Caco-2 (cell line): Measurements from ENCODE around the gene CNTNAP5. TPM values are rescaled to one million over a fixed set of nuclear protein-coding genes. Genes with fewer than 3 reads are reported as not detected.

ENCODE experiments used
- BruUV-seq: library from RNA; stranded (reverse); fragments of 400-500 nt; replicated peaks from 2 replicates; lab custom pipeline; 2021; lab: Mats Ljungman, UMichigan
- CTCF ChIA-PET: fragments of 300-600 bp; sonication (Branson Sonifier 250); formaldehyde crosslinking; loops from one replicate; lab custom pipeline; 2022; ENCODE audit warnings: antibody characterized with exemption; lab: Charles Lee
- POLR2A ChIA-PET: fragments of 300-600 bp; sonication (Branson Sonifier 250); formaldehyde crosslinking; loops from one replicate; lab custom pipeline; 2022; ENCODE audit warnings: antibody characterized with exemption; lab: Charles Lee
- DNase-seq, 2 experiments: peaks; one replicate each; pipeline versions ENCODE4 v3.0.0 to v3.0.0-alpha.2; 2020 to 2022
- H3K27me3 ChIP-seq: replicated peaks from 2 replicates; pipeline ENCODE4 v1.6.0; 2011; ENCODE audit warnings: low read length; ENCODE audit not compliant: control insufficient read depth, insufficient read depth
- H3K36me3 ChIP-seq: 2 replicates; pipeline ENCODE4 v1.5.1; 2011; ENCODE audit warnings: low read length; ENCODE audit not compliant: control insufficient read depth, insufficient read depth
- H3K4me1 ChIP-seq: fragments of 250-450 bp; sonication (Bioruptor Pico); 2 replicates; pipeline ENCODE4 v1.5.1; 2020; ENCODE audit warnings: mild to moderate bottlenecking
- H3K4me3 ChIP-seq: 2 replicates; pipeline ENCODE4 v1.5.1; 2011; ENCODE audit warnings: low read depth, mild to moderate bottlenecking, control low read depth, low read length
- H3K9me3 ChIP-seq: fragments of 250-450 bp; sonication (Bioruptor Pico); 2 replicates; pipeline ENCODE4 v1.5.1; 2020; ENCODE audit warnings: mild to moderate bottlenecking, moderate library complexity
- H3K27ac Mint-ChIP-seq: one replicate; pipeline ENCODE4 v1.8.0; 2022; ENCODE audit warnings: mixed read lengths; ENCODE audit not compliant: unreplicated experiment
- H3K27me3 Mint-ChIP-seq: one replicate; pipeline ENCODE4 v1.8.0; 2022; ENCODE audit warnings: mixed read lengths; ENCODE audit not compliant: insufficient read depth, unreplicated experiment
- H3K36me3 Mint-ChIP-seq: one replicate; pipeline ENCODE4 v1.8.0; 2022; ENCODE audit warnings: mild to moderate bottlenecking, mixed read lengths; ENCODE audit not compliant: insufficient read depth, unreplicated experiment
- H3K4me1 Mint-ChIP-seq: one replicate; pipeline ENCODE4 v1.8.0; 2022; ENCODE audit warnings: low read depth, mixed read lengths; ENCODE audit not compliant: unreplicated experiment
- H3K4me3 Mint-ChIP-seq: one replicate; pipeline ENCODE4 v1.8.0; 2022; ENCODE audit warnings: mild to moderate bottlenecking, moderate library complexity, mixed read lengths; ENCODE audit not compliant: unreplicated experiment
- H3K9me3 Mint-ChIP-seq: one replicate; pipeline ENCODE4 v1.8.0; 2022; ENCODE audit warnings: mixed read lengths; ENCODE audit not compliant: unreplicated experiment
- intact Hi-C: fragments of 100-400 bp; cut with micrococcal nuclease; formaldehyde crosslinking; loops from one replicate; pipeline ENCODE4 v1.10.0; 2022; ENCODE audit not compliant: unreplicated experiment
- total RNA-seq: library from RNA; stranded (reverse); gene quantifications from 2 replicates; pipeline ENCODE4 v1.2.3, GENCODE V29; 2022
- TF ChIP-seq, protein P1 (sequence below), 2 experiments: fragments of 200-600 bp in 1 of 2; IDR thresholded peaks; 1 replicate in 1 of 2; 2 replicates in 1 of 2; pipeline versions ENCODE4 v1.5.1 to v1.8.0; 2011 to 2022; ENCODE audit warnings: antibody characterized with exemption in 1 of 2, control low read depth in 1 of 2, inconsistent platforms in 1 of 2, low read depth in 1 of 2, low read length in 1 of 2, mild to moderate bottlenecking in 1 of 2, moderate library complexity in 1 of 2; ENCODE audit not compliant: insufficient read depth in 1 of 2, severe bottlenecking in 1 of 2, unreplicated experiment in 1 of 2

The CNTNAP5 gene
- total RNA-seq, 1 experiment from 2014 or later: 0.14 TPM

DNA sequence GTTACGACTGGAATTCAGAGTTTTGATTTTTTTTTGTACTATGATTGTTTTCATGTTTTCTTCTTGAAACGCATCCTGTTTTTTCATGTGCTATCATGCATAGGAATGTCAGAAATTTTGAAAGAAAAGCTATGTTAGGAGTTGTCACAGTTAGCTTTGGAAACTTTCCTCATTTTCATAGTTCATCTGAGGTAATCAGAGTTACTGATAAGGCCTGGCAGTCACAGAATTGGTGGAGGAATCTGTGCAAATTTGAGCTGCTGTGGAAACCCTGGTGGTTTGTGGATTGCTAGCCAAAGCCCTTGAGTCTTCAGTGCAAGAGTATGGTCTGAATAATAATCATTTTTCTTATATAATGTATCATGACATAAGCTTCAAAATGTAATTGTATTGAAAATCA lies 401.0 kb downstream of the CNTNAP5 start:
- Histone ChIP-seq H3K36me3 (no peaks in the 10 kb centered on the region), H3K4me3 (no peak overlapping the region), H3K9me3 (no peaks in the 10 kb centered on the region), H3K27me3 (no peaks in the 10 kb centered on the region), H3K4me1 (no peaks in the 10 kb centered on the region)
- no peaks in the 10 kb centered on the region for H3K9me3 Mint-ChIP-seq
- H3K36me3 Mint-ChIP-seq: peaks cover 4% of the 10 kb centered on the region
- H3K27me3 Mint-ChIP-seq: peaks cover 11% of the 10 kb centered on the region
- DNase-seq: no peak
- ChIA-PET POLR2A (no interaction called here), CTCF (no interaction called here)
- no peak overlapping the region for H3K4me3 Mint-ChIP-seq
- intact Hi-C loops: no loop called here
- TF ChIP-seq, protein P1, sequence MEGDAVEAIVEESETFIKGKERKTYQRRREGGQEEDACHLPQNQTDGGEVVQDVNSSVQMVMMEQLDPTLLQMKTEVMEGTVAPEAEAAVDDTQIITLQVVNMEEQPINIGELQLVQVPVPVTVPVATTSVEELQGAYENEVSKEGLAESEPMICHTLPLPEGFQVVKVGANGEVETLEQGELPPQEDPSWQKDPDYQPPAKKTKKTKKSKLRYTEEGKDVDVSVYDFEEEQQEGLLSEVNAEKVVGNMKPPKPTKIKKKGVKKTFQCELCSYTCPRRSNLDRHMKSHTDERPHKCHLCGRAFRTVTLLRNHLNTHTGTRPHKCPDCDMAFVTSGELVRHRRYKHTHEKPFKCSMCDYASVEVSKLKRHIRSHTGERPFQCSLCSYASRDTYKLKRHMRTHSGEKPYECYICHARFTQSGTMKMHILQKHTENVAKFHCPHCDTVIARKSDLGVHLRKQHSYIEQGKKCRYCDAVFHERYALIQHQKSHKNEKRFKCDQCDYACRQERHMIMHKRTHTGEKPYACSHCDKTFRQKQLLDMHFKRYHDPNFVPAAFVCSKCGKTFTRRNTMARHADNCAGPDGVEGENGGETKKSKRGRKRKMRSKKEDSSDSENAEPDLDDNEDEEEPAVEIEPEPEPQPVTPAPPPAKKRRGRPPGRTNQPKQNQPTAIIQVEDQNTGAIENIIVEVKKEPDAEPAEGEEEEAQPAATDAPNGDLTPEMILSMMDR (IDR thresholded peaks at IDR 0.05; ENCODE audit: insufficient read depth in 1 of 2, low read depth in 1 of 2, low read length in 1 of 2, severe bottlenecking in 1 of 2, unreplicated experiment in 1 of 2): no peak
- H3K4me1 Mint-ChIP-seq: no peaks in the 10 kb centered on the region
- H3K27ac Mint-ChIP-seq: no peak overlapping the region
- no TSS peak for BruUV-seq

DNA sequence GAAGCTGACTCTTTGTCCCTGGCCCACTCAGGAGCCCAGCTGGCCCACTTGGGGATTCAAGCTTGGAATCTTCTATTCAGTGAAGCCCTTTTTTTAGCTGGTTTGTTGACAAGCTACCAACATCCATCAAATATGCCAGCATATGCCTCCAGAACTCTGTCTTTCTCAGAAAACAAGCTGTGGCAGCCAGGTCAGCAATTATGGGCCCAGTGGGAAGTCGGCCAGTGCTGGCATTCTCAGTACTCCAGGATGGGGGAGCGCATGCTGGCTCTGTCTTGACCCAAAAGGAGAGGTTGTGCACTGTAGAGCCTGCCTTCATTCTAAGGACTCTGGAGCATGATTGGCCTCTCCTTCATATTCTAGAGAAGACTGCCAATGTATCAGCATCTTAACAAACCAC lies 401.5 kb downstream of the CNTNAP5 start:
- ChIA-PET CTCF (no interaction called here), POLR2A (no interaction called here)
- BruUV-seq: no TSS peak
- Mint-ChIP-seq H3K27me3 (peaks cover 11% of the 10 kb centered on the region), H3K4me3 (no peak overlapping the region), H3K27ac (no peak overlapping the region), H3K4me1 (no peaks in the 10 kb centered on the region), H3K36me3 (peaks cover 5% of the 10 kb centered on the region), H3K9me3 (no peaks in the 10 kb centered on the region)
- no peak for DNase-seq
- Histone ChIP-seq H3K4me1 (no peaks in the 10 kb centered on the region), H3K36me3 (no peaks in the 10 kb centered on the region), H3K9me3 (no peaks in the 10 kb centered on the region), H3K4me3 (no peak overlapping the region), H3K27me3 (no peaks in the 10 kb centered on the region)
- intact Hi-C loops: no loop called here
- TF ChIP-seq, protein P1 (IDR thresholded peaks at IDR 0.05; ENCODE audit: insufficient read depth in 1 of 2, low read depth in 1 of 2, low read length in 1 of 2, severe bottlenecking in 1 of 2, unreplicated experiment in 1 of 2): no peak

DNA sequence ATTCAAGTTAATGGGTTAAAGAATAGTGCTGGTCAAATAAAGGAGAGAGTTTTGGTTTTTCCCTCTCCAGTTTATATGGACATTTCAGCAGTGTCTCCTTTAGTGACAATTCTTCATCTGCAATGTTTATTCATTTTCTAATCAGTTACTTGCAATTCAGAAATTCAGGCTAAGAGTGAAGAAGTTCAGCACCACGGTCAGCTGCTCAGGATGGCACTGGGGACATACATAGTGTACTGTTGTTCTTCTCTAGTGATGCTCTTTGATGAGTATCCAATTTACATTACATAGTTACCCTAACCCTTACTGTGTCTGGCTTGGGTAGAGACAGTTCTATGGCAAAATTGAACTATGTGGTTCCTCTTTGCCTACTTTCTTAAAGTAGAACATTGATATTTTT lies 412.7 kb downstream of the CNTNAP5 start:
- POLR2A ChIA-PET: no interaction called here
- intact Hi-C loops: no loop called here
- no peaks in the 10 kb centered on the region for H3K27me3 Mint-ChIP-seq

More for the DNA sequence above, 412.7 kb downstream of the CNTNAP5 start:
- no peaks in the 10 kb centered on the region for H3K36me3 Mint-ChIP-seq
- Histone ChIP-seq H3K4me1 (no peaks in the 10 kb centered on the region), H3K9me3 (no peaks in the 10 kb centered on the region), H3K4me3 (no peak overlapping the region), H3K36me3 (no peaks in the 10 kb centered on the region), H3K27me3 (no peaks in the 10 kb centered on the region)
- H3K4me1 Mint-ChIP-seq: no peaks in the 10 kb centered on the region
- H3K4me3 Mint-ChIP-seq: no peak overlapping the region
- TF ChIP-seq, protein P1 (IDR thresholded peaks at IDR 0.05; ENCODE audit: insufficient read depth in 1 of 2, low read depth in 1 of 2, low read length in 1 of 2, severe bottlenecking in 1 of 2, unreplicated experiment in 1 of 2): no peak
- no peak overlapping the region for H3K27ac Mint-ChIP-seq
- BruUV-seq: no TSS peak
- DNase-seq: peak in 1 of 2 experiments; percentile 5
- H3K9me3 Mint-ChIP-seq: no peaks in the 10 kb centered on the region
- CTCF ChIA-PET: no interaction called here
